Measurements from ENCODE around the gene NCBP1. TPM values are rescaled to one million over a fixed set of nuclear protein-coding genes. Genes with fewer than 3 reads are reported as not detected.
A peak's percentile ranks its signal among the peaks of the same experiment; 100 is the strongest.

Gene NCBP1
- total and polyA plus RNA-seq, 9 donors = 8.6 to 32.0 (median 19.1) TPM

- intact Hi-C loops (cut with DNase I) = no loop called here
- H3K4me3 ChIP-seq = no peak overlapping the region
- peaks cover 3% of the 10 kb centered on the region for H3K4me1 ChIP-seq (ENCODE audit: insufficient read depth)
- H3K36me3 ChIP-seq = no peaks in the 10 kb centered on the region
- DNase-seq = no peak
- no peaks in the 10 kb centered on the region for H3K9me3 ChIP-seq
- TF ChIP-seq EP300 (IDR thresholded peaks at IDR 0.05) (no peak), POLR2A (IDR thresholded peaks at IDR 0.05) (no peak)
- TF ChIP-seq, protein P1, sequence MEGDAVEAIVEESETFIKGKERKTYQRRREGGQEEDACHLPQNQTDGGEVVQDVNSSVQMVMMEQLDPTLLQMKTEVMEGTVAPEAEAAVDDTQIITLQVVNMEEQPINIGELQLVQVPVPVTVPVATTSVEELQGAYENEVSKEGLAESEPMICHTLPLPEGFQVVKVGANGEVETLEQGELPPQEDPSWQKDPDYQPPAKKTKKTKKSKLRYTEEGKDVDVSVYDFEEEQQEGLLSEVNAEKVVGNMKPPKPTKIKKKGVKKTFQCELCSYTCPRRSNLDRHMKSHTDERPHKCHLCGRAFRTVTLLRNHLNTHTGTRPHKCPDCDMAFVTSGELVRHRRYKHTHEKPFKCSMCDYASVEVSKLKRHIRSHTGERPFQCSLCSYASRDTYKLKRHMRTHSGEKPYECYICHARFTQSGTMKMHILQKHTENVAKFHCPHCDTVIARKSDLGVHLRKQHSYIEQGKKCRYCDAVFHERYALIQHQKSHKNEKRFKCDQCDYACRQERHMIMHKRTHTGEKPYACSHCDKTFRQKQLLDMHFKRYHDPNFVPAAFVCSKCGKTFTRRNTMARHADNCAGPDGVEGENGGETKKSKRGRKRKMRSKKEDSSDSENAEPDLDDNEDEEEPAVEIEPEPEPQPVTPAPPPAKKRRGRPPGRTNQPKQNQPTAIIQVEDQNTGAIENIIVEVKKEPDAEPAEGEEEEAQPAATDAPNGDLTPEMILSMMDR (IDR thresholded peaks at IDR 0.05) = no peak
- H3K27ac ChIP-seq = no peak overlapping the region
- 60 to 73% (median 67%) methylated on average over 3 of the region's 3 CpGs for WGBS, 3 donors
- no peaks in the 10 kb centered on the region for H3K27me3 ChIP-seq
Observed at GRCh38 chr9:97695390-97695789, 61.8 kb downstream of the NCBP1 start.

DNA sequence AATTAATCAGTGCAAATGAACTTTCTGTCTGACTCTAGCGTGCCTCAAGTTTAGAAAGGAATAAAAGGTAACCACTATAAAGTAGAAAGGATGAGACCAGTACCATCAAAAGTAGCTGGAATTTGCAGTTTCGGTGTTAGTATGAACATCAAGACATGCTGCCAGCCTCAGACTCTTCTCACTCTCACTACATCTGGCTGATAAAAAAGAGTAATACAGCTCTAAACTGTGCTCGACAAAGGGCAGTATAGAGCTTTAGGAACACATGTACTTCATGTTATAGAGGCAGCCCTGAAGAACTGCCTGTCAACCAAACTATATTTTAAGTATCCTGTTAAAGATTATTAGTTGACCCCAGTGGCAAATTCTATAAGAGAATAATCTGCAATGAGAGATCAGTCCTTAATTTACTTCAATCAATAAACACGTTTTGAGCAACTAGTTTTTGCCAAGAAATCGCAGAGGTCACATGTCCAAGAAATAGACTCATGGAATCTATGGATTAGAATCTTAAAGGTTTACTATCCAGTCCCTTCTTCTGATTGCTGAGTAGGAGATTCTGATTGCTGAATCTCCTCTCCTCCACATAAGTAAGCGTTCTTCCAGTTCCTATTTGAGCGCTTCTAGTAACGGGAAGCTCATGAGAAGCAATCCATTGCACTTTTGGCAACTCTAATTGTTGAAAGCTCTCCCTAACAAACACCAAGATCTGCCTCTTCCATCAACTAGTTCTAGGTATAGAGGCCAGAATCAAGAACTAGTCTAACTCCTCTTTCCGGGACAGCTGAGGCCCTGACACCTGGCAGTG is 62.6 kb downstream of the NCBP1 start:
- intact Hi-C loops (cut with DNase I) = no loop called here
- Histone ChIP-seq H3K4me3 (peak overlapping the region; percentile 64), H3K4me1 (ENCODE audit: insufficient read depth) (peaks cover 3% of the 10 kb centered on the region), H3K27me3 (no peaks in the 10 kb centered on the region), H3K36me3 (no peaks in the 10 kb centered on the region), H3K9me3 (no peaks in the 10 kb centered on the region), H3K27ac (peak overlapping the region; percentile 92 to 97)
- TF ChIP-seq, protein P1 (IDR thresholded peaks at IDR 0.05) = no peak
- TF ChIP-seq POLR2A (IDR thresholded peaks at IDR 0.05) = no peak
- no peak for TF ChIP-seq EP300 (IDR thresholded peaks at IDR 0.05)
- DNase-seq = no peak
- 8 to 14% (median 9%) methylated on average over 9 of the region's 9 CpGs for WGBS, 3 donors

- Histone ChIP-seq H3K27me3 (no peaks in the 10 kb centered on the region), H3K9me3 (no peaks in the 10 kb centered on the region), H3K4me3 (peak within 1 kb of the TSS; percentile 64), H3K4me1 (ENCODE audit: insufficient read depth) (peaks cover 3% of the 10 kb centered on the region), H3K27ac (peak within 1 kb of the TSS; percentile 92 to 97), H3K36me3 (no peaks in the 10 kb centered on the region)
- 0% methylated on average over 50 to 82 of the region's 82 CpGs for WGBS, 3 donors
- DNase-seq = peak; percentile 94 to 98 (median 97)
- intact Hi-C loops (cut with DNase I) = no loop called here
- TF ChIP-seq, protein P1 (IDR thresholded peaks at IDR 0.05) = peak in 1 of 3 donors; percentile 17
- TF ChIP-seq POLR2A (IDR thresholded peaks at IDR 0.05) (peak; percentile 79), EP300 (IDR thresholded peaks at IDR 0.05) (no peak)
Observed at GRCh38 chr9:97696803-97697601, 63.4 kb downstream of the NCBP1 start, which contains the start of gene XPA. Gene XPA (minus strand): TSS chr9:97697340. CDS start chr9:97697292, 48 bp downstream.

- H3K4me3 ChIP-seq = peak overlapping the region; percentile 64
- peak overlapping the region; percentile 92 to 97 for H3K27ac ChIP-seq
- H3K9me3 ChIP-seq = no peaks in the 10 kb centered on the region
- intact Hi-C loops (cut with DNase I) = no loop called here
- DNase-seq = no peak
- 16 to 26% (median 24%) methylated on average over 1 of the region's 1 CpG for WGBS, 3 donors
- no peak for TF ChIP-seq EP300 (IDR thresholded peaks at IDR 0.05)
- TF ChIP-seq, protein P1 (IDR thresholded peaks at IDR 0.05) = no peak
- no peak for TF ChIP-seq POLR2A (IDR thresholded peaks at IDR 0.05)
- H3K27me3 ChIP-seq = no peaks in the 10 kb centered on the region
- H3K36me3 ChIP-seq = no peaks in the 10 kb centered on the region
- peaks cover 3% of the 10 kb centered on the region for H3K4me1 ChIP-seq (ENCODE audit: insufficient read depth)
Observed at GRCh38 chr9:97697837-97698236, 64.2 kb downstream of the NCBP1 start.
